Transverse colon (tissue), 4 donors: ENCODE results near the gene TUBB2B. TPM values are rescaled to one million over a fixed set of nuclear protein-coding genes. Genes with fewer than 3 reads are reported as not detected.

ENCODE experiments used
- DNase-seq: peaks from one replicate; pipeline ENCODE4 v3.0.0-alpha.2; 2019
- H3K27ac ChIP-seq, 4 donors: fragments of 200-600 bp; sonication (generic); 2 replicates each; pipeline ENCODE4 v1.5.1; 2016 to 2018; ENCODE audit warnings: inconsistent platforms in 4 of 4
- H3K27me3 ChIP-seq: fragments of 200-600 bp; sonication (generic); 2 replicates; pipeline ENCODE4 v1.5.1; 2017; ENCODE audit warnings: inconsistent platforms
- H3K36me3 ChIP-seq, 4 donors: fragments of 200-600 bp; sonication (generic); 2 replicates each; pipeline ENCODE4 v1.5.1; 2017 to 2019; ENCODE audit warnings: inconsistent platforms in 4 of 4
- H3K4me1 ChIP-seq, 4 donors: fragments of 200-600 bp; sonication (generic); 2 replicates each; pipeline ENCODE4 v1.5.1; 2017 to 2020; ENCODE audit warnings: inconsistent platforms in 4 of 4
- H3K4me3 ChIP-seq, 4 donors: fragments of 200-600 bp; sonication (generic); 1 replicate in 1 of 4; 2 replicates in 3 of 4; pipeline versions ENCODE4 v1.5.1 to v1.6.1; 2017 to 2019; ENCODE audit warnings: inconsistent platforms in 4 of 4
- H3K9me3 ChIP-seq, 2 donors: fragments of 200-600 bp; sonication (generic); 2 replicates each; pipeline ENCODE4 v1.5.1; 2017 to 2019; ENCODE audit warnings: inconsistent platforms in 2 of 2
- EP300 ChIP-seq: sonication (generic); formaldehyde crosslinking; IDR thresholded peaks from one replicate; pipeline ENCODE4 v1.6.1; 2017; ENCODE audit warnings: antibody characterized with exemption, low read depth
- POLR2A ChIP-seq: fragments of 450-650 bp; IDR thresholded peaks from one replicate; pipeline ENCODE4 v1.6.1; 2016; ENCODE audit warnings: antibody characterized with exemption, mild to moderate bottlenecking, moderate library complexity
- POLR2AphosphoS5 ChIP-seq, 3 donors: sonication (generic); formaldehyde crosslinking; IDR thresholded peaks; one replicate each; pipeline ENCODE4 v1.6.1; 2016; ENCODE audit warnings: antibody characterized with exemption in 3 of 3
- WGBS, 2 donors: methylation state at CpG; one replicate each; pipeline ENCODE4 v1.1.5; 2018; ENCODE audit warnings: low coverage in 1 of 2; 5-methylcytosine and 5-hydroxymethylcytosine counted together
- in situ Hi-C, 4 donors: fragments of 200-750 bp; cut with MboI; loops; one replicate each; pipeline versions ENCODE4 v1.15.0 to v1.15.1; 2017; ENCODE audit warnings: low sequenced_read_pairs in 3 of 4, low pct_ligation_motif_present in 1 of 4, low pct_unique_long_range_greater_than_20kb in 1 of 4
- intact Hi-C: fragments of 100-400 bp; cut with DNase I; formaldehyde crosslinking; loops from one replicate; pipeline ENCODE4 v1.15.1; 2023; ENCODE audit warnings: low total_unique reads
- total RNA-seq, 4 donors: library from RNA; depleted of rRNA; stranded (reverse); fragments of >200 nt; gene quantifications; one replicate each; pipeline ENCODE4 v1.1.0, GENCODE V29; 2016
- TF ChIP-seq, protein P1 (sequence below), 5 experiments: fragments of 200-600 bp in 3 of 5; fragments of 450-650 bp in 2 of 5; sonication (generic) in 3 of 5; IDR thresholded peaks; 1 replicate in 2 of 5; 2 replicates in 3 of 5; pipeline ENCODE4 v1.5.1; 2016 to 2017; ENCODE audit warnings: antibody characterized with exemption in 5 of 5, inconsistent platforms in 3 of 5, mild to moderate bottlenecking in 2 of 5, moderate library complexity in 1 of 5

Gene TUBB2B
- total RNA-seq, 4 donors from 2014 or later = 2.9 to 14.9 (median 9.4) TPM

DNA sequence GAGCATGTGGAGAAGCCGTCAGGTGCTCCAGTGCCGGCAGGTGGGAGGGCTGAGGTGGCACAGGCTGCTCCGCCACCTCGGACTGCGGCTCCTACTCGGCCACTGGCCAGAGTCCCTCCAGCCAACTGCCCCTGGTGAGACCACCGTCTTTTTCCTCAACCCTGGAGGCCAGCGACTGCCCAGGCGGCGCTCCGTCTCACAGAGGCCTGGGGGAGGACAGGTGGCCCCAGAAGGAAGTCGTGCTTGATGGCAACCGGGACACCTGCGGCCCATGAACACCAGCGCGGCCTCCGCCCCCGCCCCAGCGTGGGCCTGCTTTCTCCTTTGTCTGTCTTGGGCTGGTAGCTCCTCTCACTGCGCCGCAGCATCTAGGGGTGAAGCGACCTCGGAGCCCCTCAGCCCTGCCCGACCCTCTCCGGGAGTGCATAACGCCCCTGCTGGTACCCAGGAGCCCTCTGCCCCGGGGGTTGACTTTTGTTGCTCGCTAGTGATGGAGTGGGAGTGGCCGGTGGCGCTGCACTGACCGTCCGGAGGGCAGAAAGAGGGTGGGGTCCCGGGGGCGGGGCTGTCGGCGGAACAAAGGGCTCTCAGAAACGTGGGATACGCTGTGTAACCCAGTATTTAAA is 706 bp upstream of the TUBB2B start:
- 1% methylated on average over 36 of the region's 38 CpGs; no CpG with 5 or more reads in 1 of the 2 donors for WGBS, 2 donors
- no peak for DNase-seq
- Histone ChIP-seq H3K27me3 (peaks cover 82% of the 10 kb centered on the region), H3K36me3 (no peaks in the 10 kb centered on the region), H3K4me3 (peak overlapping the region in 2 of 4 donors; percentile 34 to 48), H3K9me3 (no peaks in the 10 kb centered on the region), H3K4me1 (peaks cover 16 to 58% (median 53%) of the 10 kb centered on the region in 4 donors), H3K27ac (no peak overlapping the region)
- intact Hi-C loops = no loop called here
- TF ChIP-seq EP300 (no peak), POLR2A (no peak)
- TF ChIP-seq, protein P1, sequence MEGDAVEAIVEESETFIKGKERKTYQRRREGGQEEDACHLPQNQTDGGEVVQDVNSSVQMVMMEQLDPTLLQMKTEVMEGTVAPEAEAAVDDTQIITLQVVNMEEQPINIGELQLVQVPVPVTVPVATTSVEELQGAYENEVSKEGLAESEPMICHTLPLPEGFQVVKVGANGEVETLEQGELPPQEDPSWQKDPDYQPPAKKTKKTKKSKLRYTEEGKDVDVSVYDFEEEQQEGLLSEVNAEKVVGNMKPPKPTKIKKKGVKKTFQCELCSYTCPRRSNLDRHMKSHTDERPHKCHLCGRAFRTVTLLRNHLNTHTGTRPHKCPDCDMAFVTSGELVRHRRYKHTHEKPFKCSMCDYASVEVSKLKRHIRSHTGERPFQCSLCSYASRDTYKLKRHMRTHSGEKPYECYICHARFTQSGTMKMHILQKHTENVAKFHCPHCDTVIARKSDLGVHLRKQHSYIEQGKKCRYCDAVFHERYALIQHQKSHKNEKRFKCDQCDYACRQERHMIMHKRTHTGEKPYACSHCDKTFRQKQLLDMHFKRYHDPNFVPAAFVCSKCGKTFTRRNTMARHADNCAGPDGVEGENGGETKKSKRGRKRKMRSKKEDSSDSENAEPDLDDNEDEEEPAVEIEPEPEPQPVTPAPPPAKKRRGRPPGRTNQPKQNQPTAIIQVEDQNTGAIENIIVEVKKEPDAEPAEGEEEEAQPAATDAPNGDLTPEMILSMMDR (IDR thresholded peaks at IDR 0.05) = no peak
- in situ Hi-C loops = no loop called here

DNA sequence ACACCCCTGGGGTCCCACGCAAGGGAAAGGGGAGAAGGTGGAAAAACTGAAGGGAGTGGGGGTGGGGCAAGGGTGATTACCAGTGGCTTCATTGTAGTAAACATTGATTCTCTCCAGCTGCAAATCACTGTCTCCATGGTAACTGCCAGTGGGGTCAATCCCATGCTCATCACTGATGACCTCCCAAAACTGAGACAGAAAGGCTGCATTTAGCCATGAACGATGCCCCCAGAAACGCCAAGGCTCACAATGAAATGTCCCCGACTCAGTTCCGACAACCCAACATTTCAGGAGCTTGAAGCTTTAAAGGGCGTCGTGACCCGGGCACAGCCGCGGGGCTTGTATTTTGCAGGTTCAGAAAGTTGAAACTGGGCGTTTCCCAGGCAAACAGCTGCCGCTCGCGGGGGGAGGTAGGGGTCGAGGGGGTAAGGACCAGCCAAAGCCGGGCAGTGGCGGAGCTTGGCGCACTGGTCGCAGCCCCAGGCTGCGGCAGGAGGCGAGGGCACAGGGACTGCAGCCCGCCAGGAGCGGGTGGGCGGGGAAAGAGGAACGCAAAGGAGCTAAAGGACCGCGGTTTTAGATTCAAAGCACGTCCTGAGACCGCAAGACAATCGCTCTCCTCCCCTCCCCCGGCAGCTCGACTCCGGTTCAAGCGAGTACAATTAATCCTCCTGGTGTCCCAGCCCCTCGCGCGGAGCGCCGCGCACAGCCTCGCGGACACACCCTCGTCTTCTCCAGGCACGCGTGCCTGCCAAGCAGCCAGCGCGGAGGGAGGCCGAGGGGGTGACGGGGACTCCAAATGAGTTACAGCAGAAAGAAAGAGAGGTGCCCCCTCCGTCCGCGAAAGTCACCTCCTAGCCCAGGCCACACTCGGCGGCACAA is 731 bp downstream of the TUBB2B start:
- Histone ChIP-seq H3K9me3 (no peaks in the 10 kb centered on the region), H3K36me3 (no peaks in the 10 kb centered on the region), H3K27ac (no peak overlapping the region), H3K4me3 (peak overlapping the region in 3 of 4 donors; percentile 2 to 48 (median 34)), H3K4me1 (peaks cover 16 to 50% (median 45%) of the 10 kb centered on the region in 4 donors), H3K27me3 (peaks cover 67% of the 10 kb centered on the region)
- no peak for TF ChIP-seq POLR2AphosphoS5 (IDR thresholded peaks at IDR 0.05)
- intact Hi-C loops = no loop called here
- DNase-seq = no peak
- 5% methylated on average over 52 of the region's 54 CpGs; no CpG with 5 or more reads in 1 of the 2 donors for WGBS, 2 donors
- in situ Hi-C loops = no loop called here

DNA sequence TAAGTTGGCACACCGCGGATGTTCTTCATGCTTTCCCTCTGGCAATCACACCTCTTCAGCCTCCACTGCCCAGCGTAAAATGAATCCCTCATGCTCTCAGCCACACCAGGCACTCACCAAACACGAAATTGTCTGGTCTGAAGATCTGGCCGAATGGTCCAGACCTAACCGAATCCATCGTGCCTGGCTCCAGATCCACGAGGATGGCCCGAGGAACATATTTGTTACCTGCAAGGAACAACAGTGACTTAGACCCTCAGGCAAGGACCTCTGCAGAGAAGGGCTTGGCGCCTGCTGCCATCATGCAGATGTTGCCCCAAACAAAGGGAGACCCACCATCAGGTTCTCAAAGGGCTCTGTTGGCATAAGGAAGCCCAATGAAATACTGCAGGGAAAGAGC is 1.4 kb downstream of the TUBB2B start:
- 94 to 100% methylated on average over 2 to 10 of the region's 10 CpGs for WGBS, 2 donors
- H3K9me3 ChIP-seq = no peaks in the 10 kb centered on the region
- no peak overlapping the region for H3K27ac ChIP-seq
- H3K4me3 ChIP-seq = no peak overlapping the region
- no peak for DNase-seq
- intact Hi-C loops = no loop called here
- H3K36me3 ChIP-seq = no peaks in the 10 kb centered on the region
- peaks cover 16 to 44% (median 38%) of the 10 kb centered on the region in 4 donors for H3K4me1 ChIP-seq
- TF ChIP-seq, protein P1 (IDR thresholded peaks at IDR 0.05) = no peak
- TF ChIP-seq POLR2A = no peak
- no peak for TF ChIP-seq EP300
- TF ChIP-seq POLR2AphosphoS5 (IDR thresholded peaks at IDR 0.05) = no peak
- peaks cover 61% of the 10 kb centered on the region for H3K27me3 ChIP-seq
- in situ Hi-C loops = no loop called here

DNA sequence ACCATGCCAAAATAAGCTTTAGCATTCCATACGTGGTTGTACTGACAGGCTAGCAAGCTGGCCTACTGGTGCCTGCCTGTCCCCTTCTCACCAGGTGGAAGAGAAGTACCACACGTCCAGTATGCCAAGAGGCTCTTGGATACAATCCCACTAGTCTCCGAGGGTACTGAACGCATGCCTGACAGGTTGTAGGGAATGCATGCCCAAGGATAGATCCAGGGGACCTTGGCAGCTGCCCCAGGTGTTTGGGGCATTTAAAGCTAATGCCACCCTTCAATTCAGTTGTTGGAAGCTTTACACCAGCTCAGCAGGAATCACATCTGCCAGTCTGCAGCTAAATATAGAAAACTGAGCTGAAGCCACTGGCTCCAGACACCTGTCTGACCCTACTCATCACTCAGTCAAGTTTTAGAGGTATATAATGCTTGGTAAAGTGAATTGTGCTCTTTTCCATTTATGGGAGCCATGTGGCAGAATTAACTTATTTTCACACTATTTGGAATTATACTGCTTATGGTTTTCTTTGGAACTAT is 4.9 kb downstream of the TUBB2B start:
- no peaks in the 10 kb centered on the region for H3K36me3 ChIP-seq
- WGBS, 2 donors = 77% methylated on average over 4 of the region's 4 CpGs; no CpG with 5 or more reads in 1 of the 2 donors

More for the DNA sequence above, 4.9 kb downstream of the TUBB2B start:
- Histone ChIP-seq H3K27ac (no peak overlapping the region), H3K27me3 (peaks cover 38% of the 10 kb centered on the region), H3K4me3 (no peak overlapping the region), H3K4me1 (peaks cover 0 to 12% (median 11%) of the 10 kb centered on the region in 4 donors), H3K9me3 (no peaks in the 10 kb centered on the region)
- intact Hi-C loops (no loop called here), in situ Hi-C loops (no loop called here)
- no peak for TF ChIP-seq POLR2AphosphoS5 (IDR thresholded peaks at IDR 0.05)
- no peak for TF ChIP-seq POLR2A
- TF ChIP-seq, protein P1 (IDR thresholded peaks at IDR 0.05) = no peak
- no peak for TF ChIP-seq EP300
- no peak for DNase-seq
